ENCODE results near the gene MICAL3. TPM values are rescaled to one million over a fixed set of nuclear protein-coding genes. Genes with fewer than 3 reads are reported as not detected.

Gene MICAL3
- polyA plus RNA-seq, 3 donors from 2014 or later = 1.1 to 2.3 TPM; not detected in 1

DNA sequence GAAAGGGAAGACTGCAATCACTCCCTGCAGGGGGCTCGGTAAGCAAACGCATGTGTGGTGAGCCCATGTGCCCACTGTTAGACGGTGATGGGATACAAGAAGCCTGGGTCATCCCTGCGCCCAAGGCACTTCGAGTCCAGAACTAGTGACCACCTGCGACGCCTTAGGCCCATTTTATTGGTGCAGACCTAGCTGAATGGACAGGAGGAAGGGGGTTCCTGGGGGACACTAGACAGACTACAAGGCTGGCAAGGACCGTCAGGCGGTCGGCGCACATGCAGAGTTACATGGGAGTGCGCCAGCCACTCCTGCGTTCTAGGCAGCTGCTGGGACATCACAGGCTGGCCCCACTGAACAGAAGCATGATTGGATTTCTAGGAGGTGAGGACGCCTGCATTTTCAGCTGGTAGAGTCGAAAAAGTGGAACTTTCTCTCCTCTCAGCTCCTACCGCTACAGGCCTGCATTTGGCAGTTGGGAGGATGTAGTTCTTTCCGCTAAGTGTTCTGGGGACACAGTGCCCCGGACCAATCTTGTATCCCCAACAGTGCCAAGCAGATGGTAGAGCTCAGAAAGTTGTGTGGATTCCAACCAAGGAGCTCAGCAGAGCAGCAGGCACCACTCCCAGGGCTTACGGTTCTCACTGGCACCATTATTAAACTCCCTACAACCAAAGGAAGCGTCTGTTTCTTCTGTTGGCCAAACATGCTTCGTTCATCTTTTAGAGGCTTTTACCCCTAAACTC is 285.8 kb downstream of the MICAL3 start:
- Mint-ChIP-seq H3K27me3 (ENCODE audit: low read depth in 3 of 3) (peaks cover 0 to 6% (median 4%) of the 10 kb centered on the region in 3 donors), H3K9me3 (no peaks in the 10 kb centered on the region), H3K4me3 (no peak overlapping the region), H3K27ac (no peak overlapping the region), H3K4me1 (peaks cover 18 to 21% of the 10 kb centered on the region in 2 donors), H3K36me3 (peaks cover 0 to 13% (median 7%) of the 10 kb centered on the region in 3 donors)
- DNase-seq = no peak

Other genes with a start within 250 kb of the MICAL3 start
- 1 to 10 TPM in 2 of 3 donors, under 1 TPM in 1; 0.27 to 6.4 (median 5.1) TPM for gene PEX26, start 53.4 kb upstream of the MICAL3 start, polyA plus RNA-seq
- gene TUBA8, start 86.2 kb upstream of the MICAL3 start, polyA plus RNA-seq = 1 to 10 TPM in 2 of 3 donors, not detected in 1; 2.2 to 2.9 TPM
- gene USP18, start 125.6 kb upstream of the MICAL3 start, polyA plus RNA-seq = 10 to 100 TPM; 13.1 to 25.5 (median 16.9) TPM